ENCODE results near the gene BBS2. TPM values are rescaled to one million over a fixed set of nuclear protein-coding genes. Genes with fewer than 3 reads are reported as not detected.

Gene BBS2
- total and polyA plus RNA-seq, 2 donors, result 34.5 to 83.1 TPM

DNA sequence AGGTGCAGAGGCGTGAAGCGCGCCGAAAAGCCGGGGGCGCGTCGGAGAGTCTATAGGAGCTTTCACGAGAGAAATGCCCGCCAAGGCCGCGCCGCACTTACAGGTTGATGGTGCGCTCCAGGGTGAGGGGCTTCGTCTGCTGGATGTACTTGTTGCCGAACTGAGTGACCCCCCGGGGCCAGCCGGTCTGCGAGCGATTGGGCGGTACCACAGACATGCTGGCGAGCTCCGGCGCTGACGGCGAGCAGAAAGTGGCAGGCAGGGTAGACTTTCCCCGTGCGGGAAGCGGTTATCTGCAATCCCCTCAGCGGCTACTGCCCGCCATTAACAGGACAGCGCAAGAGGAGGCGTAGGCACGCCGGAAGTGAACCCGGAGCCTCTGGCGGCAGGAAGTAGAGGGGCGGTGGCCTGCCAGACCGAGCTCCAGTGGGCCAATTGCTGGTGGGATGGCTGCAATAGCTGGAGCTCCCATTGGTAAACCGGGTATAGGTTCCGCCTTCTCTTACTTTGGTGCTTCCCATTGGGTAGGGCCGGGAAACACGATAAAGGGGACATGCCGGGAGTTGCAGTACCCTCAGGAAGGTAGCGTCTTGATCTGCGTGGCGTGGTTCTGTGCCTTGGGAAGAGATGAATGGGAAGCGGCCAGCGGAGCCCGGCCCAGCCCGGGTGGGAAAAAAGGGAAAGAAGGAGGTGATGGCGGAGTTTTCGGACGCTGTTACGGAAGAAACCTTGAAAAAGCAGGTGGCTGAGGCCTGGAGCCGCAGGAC is 68.7 kb downstream of the BBS2 start, which contains the start of the genes NUDT21 and OGFOD1:
Gene NUDT21, minus strand, starts transcription at position 347 of the 767 bp plus-strand sequence. Its CDS starts 130 bp downstream, at position 217.
Gene OGFOD1, plus strand, starts transcription at position 569 of the 767 bp plus-strand sequence. Its CDS starts 59 bp downstream, at position 628.
- H3K4me1 ChIP-seq (ENCODE audit: insufficient read depth), result peaks cover 3% of the 10 kb centered on the region
- DNase-seq (ENCODE audit: extremely low spot score), result peak; percentile 96
- peak within 1 kb of the TSS; percentile 28 for H3K27ac ChIP-seq (ENCODE audit: low read depth)
- peaks cover 2% of the 10 kb centered on the region for H3K36me3 ChIP-seq (ENCODE audit: insufficient read depth)
- WGBS, result under 1% methylated on average over 56 of the region's 56 CpGs
- peak within 1 kb of the TSS; percentile 92 for H3K4me3 ChIP-seq (ENCODE audit: low read depth, low read length)

DNA sequence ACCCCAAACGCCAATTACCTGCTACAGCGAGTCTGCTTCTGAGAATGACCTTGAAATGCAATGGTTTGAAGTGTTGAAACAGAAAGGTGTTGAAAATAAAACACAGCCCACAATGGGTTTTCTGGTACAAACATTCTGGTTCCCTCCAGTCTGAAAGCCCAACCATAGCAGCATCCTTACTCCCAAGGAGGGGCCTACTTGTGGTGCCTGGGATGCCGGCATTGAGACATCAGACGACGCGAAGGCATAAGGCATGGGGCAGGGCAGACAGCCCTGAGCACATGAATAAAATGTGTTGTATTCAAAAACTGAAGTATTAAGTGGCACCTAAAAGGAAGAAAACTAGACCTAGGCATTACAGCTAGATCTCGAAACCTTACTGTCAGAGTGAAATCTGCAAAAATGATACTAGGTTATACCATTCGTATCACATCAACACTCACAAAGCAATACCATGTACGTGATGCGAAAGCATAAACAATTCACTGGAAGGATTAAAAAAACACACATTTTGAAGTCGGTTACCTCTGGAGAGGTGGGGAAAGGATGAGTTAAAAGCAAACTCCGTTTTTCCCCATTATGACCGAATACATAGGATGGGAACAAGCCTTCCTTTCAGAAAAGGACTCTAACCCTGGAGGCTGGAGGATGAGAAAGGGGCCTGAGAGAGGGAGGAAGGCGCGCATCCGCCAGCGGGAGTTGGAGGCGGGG is 69.4 kb downstream of the BBS2 start:
- peaks cover 3% of the 10 kb centered on the region for H3K4me1 ChIP-seq (ENCODE audit: insufficient read depth)
- 6% methylated on average over 18 of the region's 18 CpGs for WGBS

GRCh38 chr16:56448005-56448404 is 71.8 kb downstream of the BBS2 start:
- peaks cover 2% of the 10 kb centered on the region for H3K36me3 ChIP-seq (ENCODE audit: insufficient read depth)
- no peak for DNase-seq (ENCODE audit: extremely low spot score)
- H3K4me3 ChIP-seq (ENCODE audit: low read depth, low read length), result no peak overlapping the region
- peaks cover 3% of the 10 kb centered on the region for H3K4me1 ChIP-seq (ENCODE audit: insufficient read depth)
- H3K27ac ChIP-seq (ENCODE audit: low read depth), result no peak overlapping the region

More for the DNA sequence above, 69.4 kb downstream of the BBS2 start:
- peak overlapping the region; percentile 92 for H3K4me3 ChIP-seq (ENCODE audit: low read depth, low read length)
- peaks cover 2% of the 10 kb centered on the region for H3K36me3 ChIP-seq (ENCODE audit: insufficient read depth)
- DNase-seq (ENCODE audit: extremely low spot score), result no peak
- H3K27ac ChIP-seq (ENCODE audit: low read depth), result no peak overlapping the region

- DNase-seq (ENCODE audit: extremely low spot score), result no peak
- Histone ChIP-seq H3K27ac (ENCODE audit: low read depth) (no peak overlapping the region), H3K36me3 (ENCODE audit: insufficient read depth) (peaks cover 2% of the 10 kb centered on the region), H3K4me1 (ENCODE audit: insufficient read depth) (peaks cover 3% of the 10 kb centered on the region), H3K4me3 (ENCODE audit: low read depth, low read length) (no peak overlapping the region)
- WGBS, result 59% methylated on average over 2 of the region's 2 CpGs
Measured at GRCh38 chr16:56447286-56447685, 72.5 kb downstream of the BBS2 start.

- 97% methylated on average over 1 of the region's 1 CpG for WGBS
- Histone ChIP-seq H3K36me3 (ENCODE audit: insufficient read depth) (no peaks in the 10 kb centered on the region), H3K27ac (ENCODE audit: low read depth) (no peak overlapping the region), H3K4me3 (ENCODE audit: low read depth, low read length) (no peak overlapping the region), H3K4me1 (ENCODE audit: insufficient read depth) (no peaks in the 10 kb centered on the region)
- no peak for DNase-seq (ENCODE audit: extremely low spot score)
Measured at GRCh38 chr16:56438038-56438437, 81.8 kb downstream of the BBS2 start.

- H3K4me3 ChIP-seq (ENCODE audit: low read depth, low read length), result no peak overlapping the region
- no peaks in the 10 kb centered on the region for H3K36me3 ChIP-seq (ENCODE audit: insufficient read depth)
- H3K4me1 ChIP-seq (ENCODE audit: insufficient read depth), result no peaks in the 10 kb centered on the region
- DNase-seq (ENCODE audit: extremely low spot score), result no peak
- H3K27ac ChIP-seq (ENCODE audit: low read depth), result no peak overlapping the region
Measured at GRCh38 chr16:56436258-56436657, 83.6 kb downstream of the BBS2 start.

Other genes starting within 250 kb of the BBS2 start
- 120 TPM for gene AMFR, start 94.5 kb downstream of the BBS2 start, total RNA-seq
- 82.6 TPM for gene AMFR, start 94.5 kb downstream of the BBS2 start, polyA plus RNA-seq
- 144 TPM for gene NUDT21, start 68.7 kb downstream of the BBS2 start, total RNA-seq
- 47.3 TPM for gene NUDT21, start 68.7 kb downstream of the BBS2 start, polyA plus RNA-seq
- gene OGFOD1, start 68.5 kb downstream of the BBS2 start, total RNA-seq, result 58.2 TPM
- 25.8 TPM for gene OGFOD1, start 68.5 kb downstream of the BBS2 start, polyA plus RNA-seq
- gene MT4, start 45.0 kb upstream of the BBS2 start, total RNA-seq, result not detected
- not detected for gene MT4, start 45.0 kb upstream of the BBS2 start, polyA plus RNA-seq
- gene MT3, start 69.5 kb upstream of the BBS2 start, total RNA-seq, result 1.1 TPM
- gene MT3, start 69.5 kb upstream of the BBS2 start, polyA plus RNA-seq, result 8.7 TPM
- gene MT2A, start 88.6 kb upstream of the BBS2 start, total RNA-seq, result 8.2 TPM
- gene MT2A, start 88.6 kb upstream of the BBS2 start, polyA plus RNA-seq, result 890 TPM
- gene MT1E, start 105.8 kb upstream of the BBS2 start, total RNA-seq, result 14.7 TPM
- gene MT1E, start 105.8 kb upstream of the BBS2 start, polyA plus RNA-seq, result 189 TPM
- gene MT1M, start 112.6 kb upstream of the BBS2 start, total RNA-seq, result 0.48 TPM
- gene MT1M, start 112.6 kb upstream of the BBS2 start, polyA plus RNA-seq, result 182 TPM
- gene MT1A, start 118.6 kb upstream of the BBS2 start, total RNA-seq, result not detected
- gene MT1A, start 118.6 kb upstream of the BBS2 start, polyA plus RNA-seq, result 244 TPM
- gene MT1B, start 131.9 kb upstream of the BBS2 start, total RNA-seq, result not detected
- not detected for gene MT1B, start 131.9 kb upstream of the BBS2 start, polyA plus RNA-seq
- gene MT1F, start 137.9 kb upstream of the BBS2 start, total RNA-seq, result 0.95 TPM
- 10.3 TPM for gene MT1F, start 137.9 kb upstream of the BBS2 start, polyA plus RNA-seq
- gene MT1G, start 148.0 kb upstream of the BBS2 start, total RNA-seq, result not detected
- gene MT1G, start 148.0 kb upstream of the BBS2 start, polyA plus RNA-seq, result 55.5 TPM
- not detected for gene MT1H, start 149.8 kb upstream of the BBS2 start, total RNA-seq
- not detected for gene MT1H, start 149.8 kb upstream of the BBS2 start, polyA plus RNA-seq
- 10.8 TPM for gene MT1X, start 162.4 kb upstream of the BBS2 start, total RNA-seq
- gene MT1X, start 162.4 kb upstream of the BBS2 start, polyA plus RNA-seq, result 1,604 TPM
- 49.0 TPM for gene NUP93, start 210.1 kb upstream of the BBS2 start, total RNA-seq
- gene NUP93, start 210.1 kb upstream of the BBS2 start, polyA plus RNA-seq, result 25.1 TPM

Measured in urinary bladder (tissue), 4 donors.